ENCODE results near the gene PNKP. TPM values are rescaled to one million over a fixed set of nuclear protein-coding genes. Genes with fewer than 3 reads are reported as not detected.
A peak's percentile ranks its signal among the peaks of the same experiment; 100 is the strongest.

Gene PNKP
- total RNA-seq, 1 donor from 2014 or later = 25.2 TPM

- no peak for DNase-seq
Measured at GRCh38 chr19:49859682-49860335, 7.6 kb downstream of the PNKP start.

GRCh38 chr19:49858088-49858985, 9.0 kb downstream of the PNKP start:
- no peak for DNase-seq

- DNase-seq = no peak
Measured at GRCh38 chr19:49857838-49858087, 9.6 kb downstream of the PNKP start.

- no peak for DNase-seq
Measured at GRCh38 chr19:49857061-49857837, 10.1 kb downstream of the PNKP start.

GRCh38 chr19:49856574-49857021, 10.8 kb downstream of the PNKP start:
- no peak for DNase-seq

- DNase-seq = no peak
Measured at GRCh38 chr19:49855676-49856573, 11.5 kb downstream of the PNKP start.

GRCh38 chr19:49855277-49855675, 12.1 kb downstream of the PNKP start:
- no peak for DNase-seq

- DNase-seq = no peak
Measured at GRCh38 chr19:49854378-49855263, 12.8 kb downstream of the PNKP start.

- DNase-seq = no peak
Measured at GRCh38 chr19:49853852-49854377, 13.5 kb downstream of the PNKP start.

GRCh38 chr19:49852631-49853126, 14.7 kb downstream of the PNKP start:
- DNase-seq = no peak

GRCh38 chr19:49851456-49852259, 15.7 kb downstream of the PNKP start:
- peak; percentile 36 for DNase-seq

GRCh38 chr19:49850487-49851342, 16.7 kb downstream of the PNKP start, which contains the start of gene PTOV1:
TSS of gene PTOV1 (plus strand) at chr19:49851159.
- peak; percentile 84 for DNase-seq

GRCh38 chr19:49850221-49850486, 17.2 kb downstream of the PNKP start:
- no peak for DNase-seq

- no peak for DNase-seq
Measured at GRCh38 chr19:49849433-49850220, 17.7 kb downstream of the PNKP start.

- DNase-seq = no peak
Measured at GRCh38 chr19:49848938-49849337, 18.4 kb downstream of the PNKP start.

GRCh38 chr19:49847731-49848696, 19.4 kb downstream of the PNKP start:
- DNase-seq = no peak

- DNase-seq = no peak
Measured at GRCh38 chr19:49846408-49846807, 21.0 kb downstream of the PNKP start.

Data from skin of body (tissue), 2 donors.